GM19468 (cell line): Measurements from ENCODE around the gene MAG.
"Not testable (repeated sequence)": the region's sequence is repeated elsewhere in the genome, so short reads cannot be mapped to it uniquely, and the experiment has no call there.

Experiments used
- ATAC-seq: cut with Tn5 transposase; IDR thresholded peaks from one replicate; pipeline ENCODE4 v1.9.1; 2021; ENCODE audit warnings: mild to moderate bottlenecking, moderate library complexity, moderate number of reproducible peaks; ENCODE audit not compliant: unreplicated experiment; ENCODE audit errors: extremely low read depth

Gene MAG

DNA sequence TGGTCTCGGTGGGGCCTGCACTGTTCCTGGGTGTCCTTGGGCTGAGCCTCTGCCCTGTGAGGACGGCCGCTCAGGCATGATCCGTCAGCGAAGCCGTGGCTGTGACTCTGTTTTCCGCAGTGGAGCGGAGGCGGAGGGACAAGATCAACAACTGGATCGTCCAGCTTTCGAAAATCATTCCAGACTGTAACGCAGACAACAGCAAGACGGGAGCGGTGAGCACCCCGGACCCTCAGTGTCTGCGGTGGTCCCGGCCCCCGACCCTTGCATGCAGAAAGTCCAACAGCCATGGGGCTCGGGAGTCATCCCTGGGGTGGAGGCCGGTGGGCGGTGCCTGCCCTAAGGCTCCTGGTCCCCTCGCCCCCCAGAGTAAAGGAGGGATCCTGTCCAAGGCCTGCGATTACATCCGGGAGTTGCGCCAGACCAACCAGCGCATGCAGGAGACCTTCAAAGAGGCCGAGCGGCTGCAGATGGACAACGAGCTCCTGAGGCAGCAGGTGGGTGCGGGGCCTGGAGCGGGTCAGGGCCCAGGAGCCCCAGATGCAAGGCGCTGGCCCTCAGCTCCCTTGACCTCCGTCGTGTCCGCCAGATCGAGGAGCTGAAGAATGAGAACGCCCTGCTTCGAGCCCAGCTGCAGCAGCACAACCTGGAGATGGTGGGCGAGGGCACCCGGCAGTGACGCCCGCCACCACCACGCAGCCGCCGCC is 13.2 kb upstream of the MAG start:
- ATAC-seq, result no peak

DNA sequence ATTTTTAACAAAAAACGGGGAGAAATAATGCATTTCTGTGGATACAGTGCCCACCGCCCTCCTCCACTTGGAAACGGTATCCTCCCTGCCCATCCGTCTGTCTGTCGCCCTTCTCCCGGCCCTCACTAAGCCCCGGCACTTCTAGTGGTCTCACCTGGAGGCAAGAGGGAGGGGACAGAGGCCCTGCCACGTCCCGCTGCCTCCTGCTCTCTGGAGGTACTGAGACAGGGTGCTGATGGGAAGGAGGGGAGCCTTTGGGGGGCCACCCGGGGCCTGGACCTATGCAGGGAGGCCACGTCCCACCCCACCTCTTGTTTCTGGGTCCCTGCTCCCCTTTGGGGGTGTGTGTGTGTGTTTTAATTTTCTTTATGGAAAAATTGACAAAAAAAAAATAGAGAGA is 12.6 kb upstream of the MAG start:
- ATAC-seq, result no peak

DNA sequence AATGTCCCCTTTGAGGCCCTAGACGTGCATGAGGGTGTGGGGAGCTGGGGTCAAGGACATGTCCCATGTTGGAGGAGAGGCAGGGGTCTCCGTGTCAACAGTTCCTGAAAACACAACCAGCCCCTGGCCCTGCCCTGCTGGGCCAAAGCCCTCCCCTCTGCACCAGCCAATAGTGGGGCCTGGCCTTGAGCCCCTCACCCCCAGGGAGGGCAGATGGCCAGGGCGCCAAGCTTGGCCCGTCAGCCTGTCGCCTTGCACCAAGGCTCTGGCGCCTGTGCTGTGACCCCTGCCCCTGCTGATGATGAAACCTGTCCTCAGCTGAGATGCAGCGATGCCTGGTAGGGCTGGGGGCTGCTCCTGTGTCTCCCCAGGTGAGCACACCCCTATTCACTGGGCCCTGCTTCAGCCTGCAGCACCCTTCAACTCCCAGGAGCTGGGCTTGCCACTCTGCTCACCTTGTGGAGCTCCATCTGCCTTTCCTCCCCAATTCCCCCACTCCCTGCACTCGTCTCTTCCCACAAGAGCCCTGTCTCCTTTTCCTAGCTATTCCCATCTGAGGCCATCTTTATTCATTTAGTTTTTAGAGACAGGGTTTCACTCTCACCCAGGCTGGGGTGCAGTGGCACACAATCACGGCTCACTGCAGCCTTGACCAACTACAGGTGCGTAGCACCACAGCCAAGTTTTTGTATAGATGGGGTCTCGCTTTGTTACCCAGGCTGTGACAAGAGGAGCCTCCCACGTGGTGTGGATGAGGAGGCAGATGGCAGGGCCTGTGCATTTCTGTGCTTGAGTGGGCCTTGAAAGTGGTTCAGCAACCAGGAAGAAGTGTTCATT is 11.8 kb upstream of the MAG start:
- ATAC-seq, result no peak

DNA sequence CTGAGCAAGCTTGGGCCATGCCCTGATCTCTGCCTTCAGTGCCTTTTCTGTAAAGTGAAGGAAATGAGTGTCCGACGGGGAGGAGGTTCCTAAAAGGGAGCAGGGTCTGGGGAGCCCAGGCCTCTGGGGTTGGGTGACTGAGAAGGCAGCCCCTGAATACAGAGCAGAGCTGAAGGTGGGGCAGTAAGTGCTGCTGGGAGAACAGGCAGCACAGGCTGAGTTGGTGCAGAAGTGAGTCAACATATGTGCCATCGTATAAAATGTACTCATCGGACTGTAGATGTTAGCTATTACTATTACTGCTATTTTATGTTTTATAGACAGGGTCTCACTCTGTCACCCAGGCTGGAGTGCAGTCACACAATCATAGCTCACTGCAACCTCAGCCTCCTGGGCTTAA is 10.7 kb upstream of the MAG start:
- ATAC-seq, result no peak

DNA sequence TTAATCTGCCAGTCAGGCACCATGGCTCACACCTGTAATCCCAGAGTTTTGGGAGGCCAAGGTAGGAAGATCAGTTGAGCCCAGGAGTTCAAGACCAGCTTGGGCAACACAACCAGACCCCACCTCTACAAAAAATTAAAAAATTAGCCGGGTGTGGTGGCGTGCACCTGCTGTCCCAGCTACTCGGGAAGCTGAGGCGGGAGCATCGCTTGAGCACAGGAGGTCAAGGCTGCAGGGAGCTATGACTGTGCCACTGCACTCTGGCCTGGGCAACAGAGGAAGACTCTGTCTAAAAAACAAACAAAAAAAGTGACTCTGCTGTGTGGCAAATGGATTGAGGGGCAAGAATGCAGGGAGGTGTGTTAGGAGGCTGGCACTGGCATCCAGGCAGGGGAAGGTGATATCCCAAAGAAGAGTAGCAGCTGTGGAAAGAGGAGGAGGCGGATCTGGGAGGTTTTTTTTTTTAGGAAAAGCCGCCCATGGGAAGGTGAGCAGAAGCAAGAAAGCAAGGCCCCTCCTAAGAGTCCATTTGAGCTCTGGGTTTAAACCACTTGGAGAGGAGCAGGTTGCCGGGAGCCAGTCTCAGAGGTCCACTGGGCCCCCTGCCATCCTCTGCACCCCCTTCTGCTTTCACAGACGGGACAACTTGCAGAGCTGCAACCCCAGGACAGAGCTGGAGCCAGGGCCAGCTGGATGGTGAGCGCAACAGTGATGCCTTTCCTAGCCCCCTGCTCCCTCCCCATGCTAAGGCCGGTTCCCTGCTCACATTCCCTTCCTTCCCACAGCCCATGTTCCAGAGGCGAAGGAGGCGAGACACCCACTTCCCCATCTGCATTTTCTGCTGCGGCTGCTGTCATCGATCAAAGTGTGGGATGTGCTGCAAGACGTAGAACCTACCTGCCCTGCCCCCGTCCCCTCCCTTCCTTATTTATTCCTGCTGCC is 7.5 kb upstream of the MAG start:
- no peak for ATAC-seq

DNA sequence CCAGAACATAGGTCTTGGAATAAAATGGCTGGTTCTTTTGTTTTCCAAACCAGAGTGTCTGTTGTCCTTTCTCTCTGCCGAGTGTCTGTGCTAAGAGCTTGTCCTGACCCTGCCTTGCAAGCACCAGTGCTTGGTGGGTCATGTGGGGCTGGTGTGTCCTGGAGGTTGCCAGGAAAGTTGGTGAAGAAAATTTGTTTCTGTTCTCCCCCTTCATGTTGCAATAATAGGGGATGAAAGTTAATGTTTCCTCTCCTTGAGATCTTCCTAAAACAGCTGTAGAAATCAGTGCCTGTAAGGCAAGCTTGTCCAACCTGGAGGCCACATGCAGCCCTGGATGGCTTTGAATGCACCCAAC is 6.9 kb upstream of the MAG start:
- ATAC-seq, result no peak

DNA sequence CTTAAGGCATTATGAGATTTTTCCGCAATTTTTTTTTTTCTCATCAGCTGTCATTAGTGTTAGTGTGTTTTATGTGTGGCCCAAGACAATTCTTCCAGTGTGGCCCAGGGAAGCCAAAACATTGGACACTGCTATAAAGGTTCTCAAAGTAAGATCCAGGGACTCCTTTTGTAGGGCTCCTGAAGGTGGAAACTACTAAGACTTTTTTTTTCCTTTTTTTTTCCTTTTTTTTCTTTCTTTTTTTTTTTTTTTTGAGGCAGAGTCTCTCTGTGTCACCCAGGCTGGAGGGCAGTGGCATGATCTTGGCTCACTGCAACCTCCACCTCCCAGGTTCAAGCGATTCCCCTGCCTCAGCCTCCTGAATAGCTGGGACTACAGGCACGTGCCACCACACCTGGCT is 6.5 kb upstream of the MAG start:
- not testable (repeated sequence) for ATAC-seq

DNA sequence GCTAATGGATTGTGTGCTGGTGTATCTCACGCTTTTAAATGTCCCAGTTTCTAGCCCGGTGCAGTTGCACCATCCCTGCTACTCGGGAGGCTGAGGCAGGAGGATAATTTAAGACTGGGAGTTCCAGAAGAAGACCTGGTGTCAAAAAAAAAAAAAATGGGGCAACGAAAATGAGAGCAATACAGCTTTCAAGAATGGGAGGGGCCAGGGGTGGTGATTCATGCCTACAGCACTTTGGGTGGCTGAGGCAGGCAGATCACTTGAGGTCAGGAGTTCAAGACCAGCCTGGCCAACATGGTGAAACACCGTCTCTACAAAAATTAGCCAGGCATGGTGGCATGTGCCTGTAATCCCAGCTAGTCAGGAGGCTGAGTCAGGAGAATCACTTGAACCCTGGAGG is 5.9 kb upstream of the MAG start:
- ATAC-seq, result not testable (repeated sequence)

DNA sequence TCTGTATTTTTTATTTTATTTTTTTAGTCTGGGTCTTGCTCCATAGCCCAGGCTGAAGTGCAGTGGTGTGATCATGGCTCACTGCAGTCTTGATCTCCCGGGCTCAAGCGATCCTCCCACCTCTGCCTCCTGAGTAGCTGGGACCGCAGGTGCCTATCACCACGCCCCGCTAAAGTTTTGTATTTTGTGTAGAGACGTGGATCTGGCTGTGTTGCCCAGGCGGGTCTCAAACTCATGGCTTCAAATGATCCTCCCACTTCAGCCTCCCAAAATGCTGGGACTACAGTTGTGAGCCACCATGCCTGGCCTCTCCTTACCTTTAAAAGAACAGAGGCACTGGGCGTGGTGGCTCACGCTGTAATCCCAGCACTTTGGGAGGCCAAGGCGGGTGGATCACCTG is 4.2 kb upstream of the MAG start:
- no peak for ATAC-seq

DNA sequence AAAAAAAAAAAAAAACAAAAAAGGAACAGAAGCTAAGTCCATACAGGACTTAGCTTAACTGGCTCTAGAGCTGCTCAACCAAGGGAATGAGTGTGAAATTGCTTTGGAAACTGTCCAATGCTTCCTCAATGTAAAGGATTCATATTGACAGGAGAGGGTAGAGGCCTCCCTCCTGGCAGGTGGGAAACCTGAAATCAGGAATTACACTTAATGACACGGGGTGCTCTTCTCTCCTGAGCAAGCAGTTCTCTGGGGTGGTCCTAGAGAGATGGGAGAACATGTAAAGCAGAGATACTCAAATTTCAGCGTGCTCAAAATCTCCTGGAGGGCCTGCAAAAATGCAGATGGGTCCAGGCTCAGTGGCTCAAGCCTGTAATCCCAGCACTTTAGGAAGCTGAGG is 3.6 kb upstream of the MAG start:
- ATAC-seq, result no peak

DNA sequence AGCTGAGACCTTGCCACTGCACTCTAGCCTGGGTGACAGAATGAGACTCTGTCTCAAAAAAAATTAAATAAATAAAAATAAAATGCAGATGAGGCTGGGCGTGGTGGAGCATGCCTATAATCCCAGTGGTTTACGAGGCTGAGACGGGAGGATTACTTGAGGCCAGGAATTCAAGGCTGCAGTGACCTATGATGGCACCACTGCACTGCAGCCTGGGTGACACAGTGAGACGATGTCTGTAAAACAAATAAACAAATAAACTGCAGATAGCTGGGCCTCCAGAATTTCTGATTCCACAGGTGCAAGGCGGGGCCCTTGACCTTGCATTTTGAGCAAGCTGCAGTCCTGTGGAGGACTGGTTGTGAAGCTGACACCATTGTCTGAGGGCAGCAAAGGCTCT is 3.1 kb upstream of the MAG start:
- ATAC-seq, result no peak

DNA sequence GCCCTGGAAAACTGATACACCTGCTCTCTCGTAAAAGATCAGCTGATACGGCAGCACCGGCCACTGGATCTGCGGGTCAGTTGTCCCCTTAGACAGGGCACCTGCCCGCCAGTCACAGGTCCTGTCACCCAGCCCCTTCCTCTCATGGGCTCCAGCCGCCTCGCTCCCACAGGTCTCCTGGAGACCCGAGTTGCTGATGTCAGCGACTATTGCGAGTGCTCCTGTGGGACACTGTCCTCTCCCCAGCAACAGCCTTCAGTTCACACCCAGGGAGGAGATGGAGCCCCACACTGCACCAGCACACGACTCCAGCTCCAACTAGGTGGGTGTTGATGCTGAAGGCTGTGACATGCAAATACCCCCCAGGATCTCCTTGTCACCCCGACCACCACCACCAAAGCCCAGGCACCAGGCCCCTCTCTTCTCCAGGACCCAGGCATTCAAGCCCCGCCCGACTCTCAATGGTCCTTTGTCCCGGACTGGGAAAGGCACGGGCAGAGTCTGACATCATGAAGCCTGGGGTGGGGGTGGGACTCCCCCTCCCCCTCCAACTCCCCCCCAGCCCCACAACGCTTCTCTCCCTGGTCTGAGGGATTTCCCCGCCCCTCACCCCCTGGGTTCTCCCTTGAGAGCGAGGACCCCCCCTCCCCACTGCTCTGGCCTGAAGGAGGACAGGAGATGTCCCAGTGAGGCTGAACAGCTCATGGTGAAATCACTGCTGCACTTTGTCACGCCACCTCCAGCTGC is 1.4 kb upstream of the MAG start:
- no peak for ATAC-seq

DNA sequence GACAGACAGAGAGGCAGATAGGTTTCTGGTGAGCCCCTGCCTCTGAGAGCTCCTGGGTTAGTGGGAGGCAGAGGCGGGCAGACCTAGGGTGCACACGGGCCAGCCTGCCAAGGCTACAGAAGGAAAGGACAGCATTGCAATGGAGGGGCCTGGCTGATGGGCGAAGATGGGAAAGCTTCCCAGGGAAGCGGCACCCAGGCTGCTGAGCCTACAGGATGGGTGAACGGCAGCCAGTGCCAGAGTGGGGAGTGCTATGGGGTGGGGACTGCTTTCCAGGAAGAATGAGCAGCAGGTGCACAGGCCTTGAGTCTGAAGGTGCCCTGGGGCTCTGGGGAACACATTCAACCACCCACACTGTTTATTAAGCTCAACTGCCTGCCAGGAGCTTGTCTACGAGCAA is 702 bp upstream of the MAG start:
- ATAC-seq, result no peak

DNA sequence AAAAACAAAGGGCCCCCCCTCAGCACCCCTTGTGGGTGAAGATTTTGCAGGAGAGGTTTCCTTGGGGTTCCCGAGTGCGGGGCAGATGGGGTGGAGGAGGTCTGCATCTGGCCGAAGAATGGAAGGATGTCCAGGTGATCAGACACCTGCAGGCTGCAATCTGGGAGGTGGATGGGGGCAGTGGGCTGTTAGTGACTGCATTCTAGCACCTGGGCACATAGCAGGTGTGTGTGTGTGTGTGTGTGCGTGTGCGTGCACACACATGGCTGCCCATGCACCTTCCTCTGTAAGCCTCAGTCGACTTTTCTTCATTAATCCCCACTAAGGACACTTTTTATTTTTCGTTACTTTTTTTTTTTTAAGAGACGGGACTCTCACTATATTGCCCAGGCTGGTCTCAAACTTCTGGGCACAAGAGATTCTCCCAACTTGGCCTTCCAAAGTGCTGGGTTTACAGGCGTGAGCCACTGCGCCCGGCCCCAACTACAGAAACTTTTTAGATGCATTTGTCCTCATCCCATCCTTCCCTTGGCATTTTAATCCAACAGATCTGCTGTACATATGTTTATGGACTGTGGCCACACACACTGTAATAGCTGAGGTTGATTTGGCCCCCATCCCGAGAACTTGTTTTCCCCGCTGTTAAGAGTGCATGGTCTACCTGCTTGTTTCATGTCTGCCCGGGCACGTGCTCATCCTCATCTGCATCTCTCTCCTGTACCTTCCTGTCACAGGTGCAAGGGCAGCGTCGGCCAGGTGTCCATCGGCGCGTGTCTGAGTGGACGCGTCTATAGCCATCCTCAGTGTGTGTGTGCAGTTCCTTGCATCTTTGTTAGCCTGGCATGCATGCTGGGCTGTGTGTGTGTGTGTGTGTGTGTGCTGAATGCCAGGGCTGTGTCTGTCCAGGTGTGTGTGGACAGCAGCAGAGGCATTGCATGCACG is 731 bp downstream of the MAG start:
- ATAC-seq, result no peak

DNA sequence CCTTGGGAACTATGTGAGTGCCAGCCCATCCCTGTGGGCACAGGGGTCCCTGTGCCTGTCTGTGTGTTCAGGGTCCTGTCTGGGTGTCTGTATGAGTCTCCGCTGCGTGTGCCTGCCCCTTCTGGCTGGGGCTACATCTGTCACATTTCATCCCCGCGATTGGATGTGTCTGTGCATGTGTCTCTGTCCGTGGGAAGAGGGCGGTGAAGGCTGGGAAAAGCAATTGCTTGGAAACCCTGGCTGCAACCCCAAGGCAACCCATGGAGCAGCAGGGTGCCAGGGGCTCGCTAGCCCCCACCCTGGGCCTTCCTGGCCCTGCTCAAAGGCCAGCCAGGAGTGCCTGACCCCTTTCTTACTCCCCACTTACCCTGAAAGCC is 1.4 kb downstream of the MAG start:
- ATAC-seq, result no peak

DNA sequence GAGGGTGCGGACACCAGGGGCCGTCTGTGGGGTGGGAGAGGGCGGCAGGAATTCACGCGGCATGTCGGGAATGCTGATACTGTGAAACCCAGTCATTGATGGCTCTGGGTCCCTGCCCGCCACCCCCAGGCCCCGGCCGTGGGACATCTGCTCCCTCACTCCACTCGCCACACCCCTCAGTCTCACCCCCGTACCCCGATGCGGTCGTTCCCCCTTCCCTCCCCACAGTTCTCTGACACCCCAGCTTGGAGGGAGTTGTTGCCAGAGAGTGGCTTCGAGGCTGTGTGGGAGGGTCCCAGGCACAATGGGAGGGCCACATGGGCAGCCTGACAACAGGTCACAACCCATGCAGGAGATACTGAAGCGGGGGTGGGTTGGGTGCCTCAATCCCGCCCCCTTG is 1.8 kb downstream of the MAG start:
- ATAC-seq, result no peak

DNA sequence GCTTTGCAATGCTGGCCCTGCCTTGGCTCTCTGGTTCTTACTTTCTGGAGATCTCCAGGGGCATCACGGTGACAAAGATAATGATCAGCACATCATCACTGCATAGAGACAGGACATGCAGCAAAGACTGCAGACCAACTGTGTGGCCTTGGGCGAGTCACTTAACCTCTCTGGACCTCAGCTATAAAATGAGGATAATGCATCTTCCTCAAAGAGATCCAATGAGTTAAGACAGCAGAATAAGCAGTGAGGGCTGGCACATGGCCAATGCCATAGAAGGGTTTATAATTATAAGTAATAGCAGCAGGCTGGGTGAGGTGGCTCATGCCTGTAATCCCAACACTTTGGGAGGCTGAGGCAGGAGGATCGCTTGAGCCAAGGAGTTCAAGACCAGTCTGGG is 2.4 kb downstream of the MAG start:
- no peak for ATAC-seq

DNA sequence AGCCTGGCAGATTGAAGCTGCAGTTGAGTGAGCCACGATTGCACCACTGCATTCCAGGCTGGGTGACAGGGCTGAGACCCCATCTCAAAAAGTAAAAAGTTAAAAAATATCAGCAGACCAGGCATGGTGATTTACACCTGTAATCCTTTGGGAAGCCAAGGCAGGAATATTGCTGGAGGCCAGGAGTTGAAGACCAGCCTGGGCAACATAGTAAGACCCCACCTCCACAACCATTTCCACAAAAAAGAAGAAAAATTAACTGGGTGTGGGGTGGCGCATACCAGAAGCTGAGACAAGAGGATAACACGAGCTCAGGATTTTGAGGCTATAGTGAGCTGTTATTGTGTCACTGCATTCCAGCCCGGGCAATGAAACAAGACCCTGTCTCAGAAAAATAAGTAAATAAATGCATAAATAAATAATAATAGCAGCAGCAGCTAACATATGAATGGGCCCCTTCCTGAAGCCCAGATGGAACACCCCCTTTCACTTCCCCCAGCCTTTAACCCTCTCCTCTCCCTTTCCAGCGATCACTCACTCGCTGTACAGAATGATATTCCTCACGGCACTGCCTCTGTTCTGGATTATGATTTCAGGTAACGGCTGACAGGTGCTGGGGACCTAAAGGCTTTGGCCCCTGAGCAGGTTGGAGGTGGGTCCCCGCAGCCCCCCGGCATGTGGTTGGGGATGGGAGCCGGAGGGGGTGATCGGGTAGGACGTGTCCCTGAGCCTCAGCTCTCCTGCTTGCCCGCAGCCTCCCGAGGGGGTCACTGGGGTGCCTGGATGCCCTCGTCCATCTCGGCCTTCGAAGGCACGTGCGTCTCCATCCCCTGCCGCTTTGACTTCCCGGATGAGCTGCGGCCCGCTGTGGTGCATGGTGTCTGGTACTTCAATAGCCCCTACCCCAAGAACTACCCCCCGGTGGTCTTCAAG is 3.2 kb downstream of the MAG start:
- ATAC-seq, result no peak
